Erythroblast (primary cell): ENCODE measurements around the gene SACM1L.

Experiments used
- GATA1 ChIP-seq: IDR thresholded peaks from 2 replicates; pipeline ENCODE4 v1.6.1; 2011; ENCODE audit warnings: low read depth, mild to moderate bottlenecking, control low read depth, low read length, moderate library complexity
- POLR2A ChIP-seq: IDR thresholded peaks from 2 replicates; pipeline ENCODE4 v1.6.1; 2011; ENCODE audit warnings: mild to moderate bottlenecking, low read length

DNA sequence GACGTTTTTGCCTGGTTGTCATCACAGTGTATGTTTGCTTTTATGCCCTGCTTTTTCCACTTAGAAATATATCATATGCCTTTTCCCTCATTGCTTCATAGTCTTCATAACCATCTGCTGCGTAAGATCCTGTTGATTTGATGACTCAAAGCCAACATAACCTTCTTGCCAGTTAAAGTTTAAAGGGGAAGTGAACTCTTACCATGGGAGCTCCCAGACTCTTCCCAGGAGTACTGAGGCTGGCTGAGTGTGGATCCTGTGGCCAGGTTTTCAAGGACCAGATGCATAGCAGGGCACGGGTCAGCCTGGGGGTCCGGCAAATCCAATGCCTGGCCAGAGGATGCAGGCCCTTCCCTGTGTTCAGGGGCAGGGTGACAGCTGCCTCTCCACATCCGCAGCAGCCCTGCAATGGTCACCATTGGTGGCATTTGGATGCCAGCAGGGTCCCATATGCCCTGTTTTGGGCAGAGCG lies 42.0 kb upstream of the SACM1L start:
- TF ChIP-seq POLR2A = no peak
- TF ChIP-seq GATA1 = no peak
